NB4 (cell line): ENCODE results near the gene CNTNAP4.

Experiments
- CTCF ChIP-seq: IDR thresholded peaks from one replicate; pipeline ENCODE4 v1.5.1; 2012; ENCODE audit warnings: low read depth, low read length
- MAX ChIP-seq: IDR thresholded peaks from 2 replicates; pipeline ENCODE4 v1.6.1; 2011; ENCODE audit warnings: low read depth, low read length
- POLR2A ChIP-seq: IDR thresholded peaks from 2 replicates; pipeline ENCODE4 v1.6.1; 2011; ENCODE audit warnings: mild to moderate bottlenecking; ENCODE audit not compliant: insufficient read length; ENCODE audit errors: extremely low read depth

GRCh38 chr16:76441876-76442275, 164.7 kb downstream of the CNTNAP4 start:
- TF ChIP-seq MAX, result no peak
- no peak for TF ChIP-seq CTCF
- no peak for TF ChIP-seq POLR2A
